GM18526 (cell line): ENCODE measurements around the gene GPR137B.

Source experiments
- POLR2A ChIP-seq: IDR thresholded peaks from 3 replicates; pipeline ENCODE4 v1.6.1; 2011; ENCODE audit not compliant: insufficient read length; ENCODE audit errors: extremely low read depth

Gene GPR137B

DNA sequence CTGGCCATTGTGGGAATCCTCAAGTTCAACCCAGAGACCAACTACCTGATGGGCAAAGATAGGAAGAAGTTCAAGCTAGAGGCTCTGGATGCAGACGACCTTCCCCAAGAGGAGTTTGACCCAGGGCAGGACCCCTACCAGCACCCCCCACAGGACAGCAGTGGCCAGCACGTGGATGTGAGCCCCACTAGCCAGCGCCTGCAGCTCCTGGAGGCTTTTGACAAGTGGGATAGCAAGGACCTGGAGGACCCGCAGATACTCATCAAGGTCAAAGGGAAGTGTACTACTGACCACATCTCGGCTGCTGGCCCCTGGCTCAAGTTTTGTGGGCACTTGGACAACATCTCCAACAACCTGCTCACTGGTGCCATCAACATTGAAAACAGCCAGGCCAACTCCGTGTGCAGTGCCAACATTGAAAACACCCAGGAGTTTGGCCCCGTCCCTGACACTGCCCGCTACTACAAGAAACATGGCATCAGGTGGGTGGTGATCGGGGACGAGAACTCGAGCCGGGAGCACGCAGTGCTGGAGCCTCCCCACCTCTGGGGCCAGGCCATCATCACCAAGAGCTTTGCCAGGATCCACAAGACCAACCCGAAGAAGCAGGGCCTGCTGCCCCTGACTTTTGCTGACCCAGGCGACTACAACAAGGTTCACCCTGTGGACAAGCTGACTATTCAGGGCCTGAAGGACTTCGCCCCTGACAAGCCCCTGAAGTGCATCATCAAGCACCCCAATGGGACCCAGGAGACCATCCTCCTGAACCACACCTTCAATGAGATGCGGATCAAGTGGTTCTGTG, 30.6 kb upstream of the GPR137B start:
- TF ChIP-seq POLR2A: no peak

DNA sequence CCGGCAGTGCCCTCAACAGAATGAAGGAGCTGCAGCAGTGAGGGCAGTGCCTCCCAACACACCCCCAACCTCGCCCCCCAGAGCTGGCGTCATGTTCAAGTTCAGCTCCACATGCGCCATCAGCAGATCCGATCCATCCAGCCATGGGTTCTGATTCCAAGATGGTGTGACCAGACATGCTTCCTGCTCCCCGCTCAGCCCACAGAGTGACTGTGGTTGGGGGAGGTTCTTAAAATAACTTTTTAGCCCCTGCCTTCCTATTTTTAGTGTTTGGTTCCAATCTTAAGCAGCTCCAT, 30.1 kb upstream of the GPR137B start:
- no peak for TF ChIP-seq POLR2A

GRCh38 chr1:236113324-236114032, 28.9 kb upstream of the GPR137B start:
- no peak for TF ChIP-seq POLR2A

DNA sequence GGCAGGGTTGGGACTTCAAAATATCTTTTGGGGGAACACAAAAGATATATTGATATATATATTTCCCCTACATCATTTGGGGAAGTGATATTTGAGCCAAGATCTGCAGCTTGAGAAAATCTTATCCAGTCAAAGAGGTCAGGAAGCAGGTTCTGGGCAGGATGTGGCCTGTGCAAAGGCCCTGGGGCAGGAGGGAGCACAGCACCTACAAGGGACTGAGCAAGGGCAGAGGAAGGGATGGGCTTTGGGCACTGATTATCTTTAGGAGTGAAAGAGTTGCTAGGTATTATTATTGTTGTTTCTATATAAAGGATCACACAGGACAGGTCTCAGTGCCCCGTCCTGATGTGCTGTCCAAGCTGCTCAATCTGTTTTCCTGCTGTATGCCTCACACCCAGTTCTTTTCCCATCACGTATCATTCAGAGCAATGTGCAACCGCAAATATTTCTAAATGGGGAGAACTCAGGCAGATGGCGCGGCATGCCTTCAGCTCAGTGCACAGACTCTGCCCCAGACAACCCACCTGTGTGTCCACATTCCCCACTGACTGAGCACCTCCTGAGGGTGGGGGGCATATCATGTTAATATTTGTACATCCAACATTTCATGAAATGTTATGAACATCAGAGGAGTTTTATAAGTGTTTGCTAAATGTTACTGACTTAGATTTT, 28.1 kb upstream of the GPR137B start:
- TF ChIP-seq POLR2A: no peak

DNA sequence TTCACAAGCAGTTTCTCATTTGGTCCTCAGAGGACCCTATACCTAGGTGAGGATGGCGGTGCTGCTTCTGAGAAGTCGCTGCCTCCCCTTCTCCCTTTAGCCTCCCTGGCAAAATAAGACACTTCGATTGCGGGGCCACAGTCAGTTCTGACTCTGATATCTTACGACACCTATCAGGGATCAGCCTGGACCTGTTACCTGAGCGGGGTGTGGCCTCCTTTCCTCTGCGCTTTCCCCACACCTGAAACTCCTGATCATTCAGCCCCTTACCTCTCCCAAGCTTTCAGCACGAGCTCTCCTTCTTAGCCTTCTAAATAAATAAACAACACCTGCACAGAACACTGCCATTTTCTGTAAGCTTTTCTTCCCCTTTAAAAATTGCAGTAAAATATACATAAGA, 24.6 kb upstream of the GPR137B start:
- no peak for TF ChIP-seq POLR2A

- no peak for TF ChIP-seq POLR2A
Observed at GRCh38 chr1:236119943-236120484, 22.3 kb upstream of the GPR137B start.

DNA sequence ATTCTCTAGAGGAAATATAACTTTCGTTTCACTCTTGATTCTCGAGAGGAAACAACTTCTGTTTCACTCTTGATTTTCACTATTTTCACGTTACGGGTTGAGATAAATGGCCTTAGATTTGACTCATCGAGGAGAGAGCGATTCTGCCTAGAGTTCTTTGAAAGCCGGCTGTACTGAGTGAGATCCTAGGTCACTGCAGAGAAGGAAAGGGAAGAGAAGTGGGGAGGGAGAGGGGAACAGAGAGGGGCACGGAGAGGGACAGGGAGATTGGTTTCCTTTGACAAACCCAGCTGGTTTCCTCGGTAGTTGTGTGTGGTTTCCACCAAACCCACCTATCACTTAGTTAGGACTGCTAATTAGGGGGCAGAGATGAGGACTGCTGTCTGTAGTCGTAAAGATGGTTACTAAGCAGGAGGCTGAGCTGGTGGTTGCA, 21.6 kb upstream of the GPR137B start:
- TF ChIP-seq POLR2A: no peak

- TF ChIP-seq POLR2A: no peak
Observed at GRCh38 chr1:236122176-236122575, 20.2 kb upstream of the GPR137B start.

DNA sequence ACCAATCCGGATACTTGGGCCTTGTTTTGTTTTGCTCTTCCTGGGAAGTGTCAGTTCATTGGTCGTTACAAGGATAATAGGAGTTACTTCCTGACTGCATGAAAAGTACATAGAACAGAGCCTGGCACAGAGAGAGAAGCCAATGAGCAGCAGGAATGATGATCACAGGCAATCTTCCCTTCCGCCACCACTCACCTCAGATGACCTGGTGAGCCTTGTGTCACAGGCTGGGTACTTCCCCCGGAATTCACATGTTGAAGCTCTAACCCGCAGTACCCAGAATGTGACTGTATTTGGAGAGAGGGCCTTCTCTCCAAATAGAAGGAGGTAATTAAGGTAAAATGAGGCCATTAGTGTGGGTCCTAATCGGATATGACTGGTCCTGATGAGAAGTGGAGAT, 18.8 kb upstream of the GPR137B start:
- TF ChIP-seq POLR2A: no peak

DNA sequence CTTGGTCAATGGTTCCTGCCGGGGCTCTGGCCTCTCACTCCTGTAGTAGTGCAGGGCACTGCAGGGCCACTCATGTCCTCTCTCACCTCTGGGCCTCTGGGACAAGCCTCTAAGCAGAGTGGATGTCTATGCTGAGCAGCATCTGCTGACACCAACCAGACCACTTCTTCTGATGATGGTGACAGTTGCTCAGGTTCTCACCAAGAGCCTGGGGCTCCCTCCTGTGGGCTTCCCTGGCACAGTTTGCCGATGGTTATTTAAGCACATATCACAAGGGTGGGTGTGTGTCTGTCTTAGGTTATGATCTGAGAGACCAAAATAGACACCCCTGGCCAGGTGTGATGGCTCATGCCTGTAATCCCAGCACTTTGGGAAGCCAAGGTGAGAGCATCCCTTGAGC, 17.4 kb upstream of the GPR137B start:
- TF ChIP-seq POLR2A: no peak

GRCh38 chr1:236127045-236127444, 15.3 kb upstream of the GPR137B start:
- no peak for TF ChIP-seq POLR2A

- TF ChIP-seq POLR2A: no peak
Observed at GRCh38 chr1:236128646-236129178, 13.6 kb upstream of the GPR137B start.

- no peak for TF ChIP-seq POLR2A
Observed at GRCh38 chr1:236129306-236129705, 13.0 kb upstream of the GPR137B start.

DNA sequence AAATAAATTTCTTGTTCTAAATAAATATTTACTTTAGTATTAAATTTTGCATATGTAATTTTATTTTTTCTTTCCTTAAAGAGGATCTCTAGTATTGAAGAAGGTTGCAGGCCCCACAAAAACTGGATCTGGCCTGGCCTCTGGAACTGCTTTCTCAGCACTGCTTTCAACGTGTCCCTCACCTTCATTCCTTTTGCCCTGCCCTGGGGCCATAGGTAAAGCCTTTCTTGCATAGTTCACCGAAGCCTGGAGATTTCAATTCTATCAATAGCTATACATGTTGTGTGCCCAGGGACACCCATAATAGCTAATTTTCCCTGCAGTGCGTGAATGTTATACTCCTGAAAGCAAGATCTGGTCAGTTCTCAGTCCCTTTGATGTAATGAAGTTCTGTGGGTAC, 12.0 kb upstream of the GPR137B start:
- no peak for TF ChIP-seq POLR2A

DNA sequence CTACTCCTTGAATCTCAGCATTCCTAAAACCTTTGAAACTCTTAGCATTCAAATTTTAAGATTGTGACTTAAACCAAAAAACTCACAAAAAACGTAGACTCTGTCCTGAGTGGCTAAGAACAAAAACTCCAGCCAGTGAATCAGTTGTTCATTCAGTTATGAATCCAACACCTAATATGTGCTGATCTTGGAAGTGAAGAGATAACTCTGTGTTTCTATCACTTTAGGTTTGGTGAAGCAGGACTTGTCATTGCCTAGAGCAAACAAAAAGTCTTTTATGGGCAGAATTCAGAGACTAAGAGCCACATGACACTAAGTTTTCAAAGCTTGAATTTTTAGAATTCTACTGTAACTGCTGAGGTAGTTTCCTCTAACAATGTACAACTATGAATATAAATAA, 10.4 kb upstream of the GPR137B start:
- no peak for TF ChIP-seq POLR2A
